HEK293T (cell line): ENCODE measurements around the gene KCND3.

Experiments used
- ARNT ChIP-seq: fragments of 450-650 bp; IDR thresholded peaks from 2 replicates; pipeline ENCODE4 v1.6.1; 2017; ENCODE audit warnings: mild to moderate bottlenecking
- BHLHE40 ChIP-seq: fragments of 450-650 bp; IDR thresholded peaks from 2 replicates; pipeline ENCODE4 v1.6.1; 2016; ENCODE audit warnings: mild to moderate bottlenecking, moderate library complexity, borderline replicate concordance
- CTBP1 ChIP-seq: fragments of 450-650 bp; IDR thresholded peaks from 2 replicates; pipeline ENCODE4 v1.6.1; 2016; ENCODE audit warnings: borderline replicate concordance
- ELF4 ChIP-seq: fragments of 450-650 bp; IDR thresholded peaks from 2 replicates; pipeline ENCODE4 v1.6.1; 2017; ENCODE audit warnings: antibody characterized with exemption
- FOXM1 ChIP-seq: fragments of 450-650 bp; IDR thresholded peaks from 2 replicates; pipeline ENCODE4 v1.6.1; 2017; ENCODE audit warnings: mild to moderate bottlenecking, borderline replicate concordance
- HDGF ChIP-seq: fragments of 450-650 bp; IDR thresholded peaks from 2 replicates; pipeline ENCODE4 v1.6.1; 2017; ENCODE audit warnings: antibody characterized with exemption, borderline replicate concordance
- SP1 ChIP-seq: fragments of 450-650 bp; IDR thresholded peaks from 2 replicates; pipeline ENCODE4 v1.6.1; 2017
- TARDBP ChIP-seq: fragments of 450-650 bp; IDR thresholded peaks from 2 replicates; pipeline ENCODE4 v1.6.1; 2016
- ZNF384 ChIP-seq: fragments of 450-650 bp; IDR thresholded peaks from 2 replicates; pipeline ENCODE4 v1.6.1; 2016

DNA sequence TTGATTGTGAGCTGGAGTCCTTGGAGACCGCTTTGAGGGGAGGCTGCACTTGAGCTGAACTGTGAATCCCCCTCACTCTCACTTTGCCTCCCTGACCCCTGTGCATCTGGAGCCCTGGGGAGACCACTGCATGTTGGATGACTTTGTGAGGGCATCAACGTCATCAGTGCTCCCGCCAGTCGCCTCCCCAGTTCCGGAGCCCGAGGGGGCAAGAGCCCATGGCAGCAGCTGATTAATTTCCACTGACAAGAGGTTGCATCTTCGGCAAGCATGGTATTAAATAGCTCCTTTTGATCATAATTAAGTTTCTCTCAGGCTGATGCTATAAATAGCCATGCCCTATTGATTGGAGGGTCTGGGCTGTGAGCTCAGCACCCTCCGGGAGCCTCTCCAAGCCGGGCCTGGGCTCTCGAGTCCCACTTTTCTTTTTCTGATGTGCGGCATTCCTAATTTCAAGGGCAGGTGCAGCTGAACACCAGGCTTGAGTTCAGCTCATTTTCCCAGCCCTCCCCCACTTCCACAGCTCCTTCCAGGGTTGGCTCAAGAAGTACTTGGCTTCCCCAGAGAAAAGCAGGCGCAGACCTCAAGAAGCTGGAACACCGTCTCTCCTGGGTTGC lies 33.2 kb downstream of the KCND3 start:
- TF ChIP-seq ZNF384 (no peak), FOXM1 (no peak), SP1 (no peak), BHLHE40 (no peak), ELF4 (no peak), HDGF (no peak), TARDBP (no peak), ARNT (no peak), CTBP1 (no peak)
